ENCODE results near the gene NSMCE4A. TPM values are rescaled to one million over a fixed set of nuclear protein-coding genes. Genes with fewer than 3 reads are reported as not detected.
"Not testable (repeated sequence)": the region's sequence is repeated elsewhere in the genome, so short reads cannot be mapped to it uniquely, and the experiment has no call there.

The NSMCE4A gene
- total RNA-seq, 4 donors from 2014 or later = 52.7 to 168 (median 66.4) TPM

GRCh38 chr10:121926157-121926556 is 48.9 kb downstream of the NSMCE4A start:
- Histone ChIP-seq H3K4me3 (peak overlapping the region; percentile 87), H3K4me1 (peaks cover 32% of the 10 kb centered on the region), H3K27me3 (no peaks in the 10 kb centered on the region), H3K36me3 (peaks cover 8% of the 10 kb centered on the region), H3K27ac (no peak overlapping the region), H3K9me3 (no peaks in the 10 kb centered on the region)
- no peak for DNase-seq (ENCODE audit: low spot score in 2 of 2)
- no peak for TF ChIP-seq POLR2AphosphoS5 (IDR thresholded peaks at IDR 0.05)
- no peak for TF ChIP-seq EP300 (IDR thresholded peaks at IDR 0.05)
- WGBS = 87% methylated on average over 4 of the region's 4 CpGs

- Histone ChIP-seq H3K27me3 (no peaks in the 10 kb centered on the region), H3K4me1 (peaks cover 9% of the 10 kb centered on the region), H3K27ac (no peak overlapping the region), H3K4me3 (no peak overlapping the region), H3K9me3 (no peaks in the 10 kb centered on the region), H3K36me3 (peaks cover 30% of the 10 kb centered on the region)
- 63% methylated on average over 10 of the region's 10 CpGs for WGBS
- TF ChIP-seq CTCF (IDR thresholded peaks at IDR 0.05) = no peak
- no peak for TF ChIP-seq EP300 (IDR thresholded peaks at IDR 0.05)
- no peak for TF ChIP-seq POLR2A (IDR thresholded peaks at IDR 0.05)
- no peak for DNase-seq (ENCODE audit: low spot score in 2 of 2)
Measured at GRCh38 chr10:121921238-121921931, 53.6 kb downstream of the NSMCE4A start.

- TF ChIP-seq POLR2AphosphoS5 (IDR thresholded peaks at IDR 0.05) = no peak
- no peak for TF ChIP-seq CTCF (IDR thresholded peaks at IDR 0.05)
- no peak for TF ChIP-seq POLR2A (IDR thresholded peaks at IDR 0.05)
- no peak for TF ChIP-seq EP300 (IDR thresholded peaks at IDR 0.05)
- DNase-seq (ENCODE audit: low spot score in 2 of 2) = no peak
- H3K4me3 ChIP-seq = no peak overlapping the region
- 94% methylated on average over 10 of the region's 10 CpGs for WGBS
- H3K9me3 ChIP-seq = no peaks in the 10 kb centered on the region
- no peak overlapping the region for H3K27ac ChIP-seq
- H3K27me3 ChIP-seq = no peaks in the 10 kb centered on the region
- no peaks in the 10 kb centered on the region for H3K4me1 ChIP-seq
- peaks cover 30% of the 10 kb centered on the region for H3K36me3 ChIP-seq
Measured at GRCh38 chr10:121919666-121920065, 55.4 kb downstream of the NSMCE4A start.

GRCh38 chr10:121918800-121919199 is 56.2 kb downstream of the NSMCE4A start:
- H3K27ac ChIP-seq, H3K27me3 ChIP-seq, H3K4me1 ChIP-seq, H3K9me3 ChIP-seq, H3K4me3 ChIP-seq: not testable (repeated sequence)
- peak in 1 of 2 donors; percentile 26 for DNase-seq (ENCODE audit: low spot score in 2 of 2)
- peaks cover 30% of the 10 kb centered on the region for H3K36me3 ChIP-seq
- 90% methylated on average over 7 of the region's 7 CpGs for WGBS

GRCh38 chr10:121914661-121915060 is 60.4 kb downstream of the NSMCE4A start:
- WGBS = 92% methylated on average over 6 of the region's 6 CpGs
- H3K9me3 ChIP-seq = no peaks in the 10 kb centered on the region

GRCh38 chr10:121911421-121911697 is 63.7 kb downstream of the NSMCE4A start:
- DNase-seq (ENCODE audit: low spot score in 2 of 2) = no peak
- Histone ChIP-seq H3K9me3 (no peaks in the 10 kb centered on the region), H3K4me3 (no peak overlapping the region), H3K4me1 (no peaks in the 10 kb centered on the region), H3K36me3 (peaks cover 51% of the 10 kb centered on the region), H3K27me3 (no peaks in the 10 kb centered on the region), H3K27ac (no peak overlapping the region)
- WGBS = 95% methylated on average over 2 of the region's 2 CpGs
- TF ChIP-seq POLR2AphosphoS5 (IDR thresholded peaks at IDR 0.05) (no peak), CTCF (IDR thresholded peaks at IDR 0.05) (no peak), POLR2A (IDR thresholded peaks at IDR 0.05) (no peak), EP300 (IDR thresholded peaks at IDR 0.05) (no peak)

More at GRCh38 chr10:121914661-121915060, 60.4 kb downstream of the NSMCE4A start:
- Histone ChIP-seq H3K4me3 (no peak overlapping the region), H3K4me1 (no peaks in the 10 kb centered on the region), H3K36me3 (peaks cover 40% of the 10 kb centered on the region), H3K27ac (no peak overlapping the region), H3K27me3 (no peaks in the 10 kb centered on the region)
- TF ChIP-seq CTCF (IDR thresholded peaks at IDR 0.05) = no peak
- TF ChIP-seq POLR2A (IDR thresholded peaks at IDR 0.05) = no peak
- TF ChIP-seq POLR2AphosphoS5 (IDR thresholded peaks at IDR 0.05) = no peak
- TF ChIP-seq EP300 (IDR thresholded peaks at IDR 0.05) = no peak
- no peak for DNase-seq (ENCODE audit: low spot score in 2 of 2)
